HG03095 (cell line): ENCODE data around the gene PLPP4.

ENCODE experiments used
- ATAC-seq: cut with Tn5 transposase; IDR thresholded peaks from one replicate; pipeline ENCODE4 v1.9.1; 2021; ENCODE audit warnings: moderate library complexity; ENCODE audit not compliant: unreplicated experiment

PLPP4 gene

DNA sequence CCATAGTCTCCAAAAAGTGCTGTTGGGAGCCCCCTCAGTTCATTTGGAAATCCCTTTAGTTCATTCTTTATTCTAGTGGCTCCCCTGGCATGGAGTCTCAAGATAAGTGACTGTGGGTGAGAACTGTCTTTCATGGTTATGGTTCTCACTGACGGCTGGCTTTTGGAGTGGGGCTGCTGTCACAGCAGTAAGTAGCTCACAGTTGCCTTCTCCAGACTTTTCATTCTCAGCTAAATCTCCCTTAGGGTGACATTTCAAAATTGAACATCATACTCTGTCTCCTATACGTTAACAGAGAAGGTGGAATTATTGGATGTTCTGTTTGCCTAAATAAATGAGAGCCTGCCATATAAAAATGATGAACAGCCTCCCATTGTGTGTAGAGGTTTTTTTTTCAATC lies 58.7 kb downstream of the PLPP4 start:
- no peak for ATAC-seq

DNA sequence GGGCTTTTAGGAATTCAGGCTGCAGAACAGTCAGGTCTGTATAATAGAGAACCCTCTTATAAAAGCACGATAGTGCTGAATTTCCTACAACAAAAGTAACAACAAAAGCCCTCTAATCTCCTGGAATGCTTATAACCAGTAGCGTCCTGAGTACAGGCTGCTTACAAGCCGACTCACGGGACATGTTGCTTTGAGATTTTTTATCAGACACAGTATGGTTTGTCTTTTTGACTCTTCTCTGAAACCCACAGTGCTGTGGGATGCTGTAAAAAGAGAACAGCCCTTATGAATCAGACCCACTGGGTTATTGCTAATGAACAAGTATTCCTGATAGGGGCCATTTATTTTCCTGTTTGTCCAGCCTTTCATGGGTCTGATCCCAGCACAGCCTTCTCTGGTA lies 59.4 kb downstream of the PLPP4 start:
- ATAC-seq, result no peak

DNA sequence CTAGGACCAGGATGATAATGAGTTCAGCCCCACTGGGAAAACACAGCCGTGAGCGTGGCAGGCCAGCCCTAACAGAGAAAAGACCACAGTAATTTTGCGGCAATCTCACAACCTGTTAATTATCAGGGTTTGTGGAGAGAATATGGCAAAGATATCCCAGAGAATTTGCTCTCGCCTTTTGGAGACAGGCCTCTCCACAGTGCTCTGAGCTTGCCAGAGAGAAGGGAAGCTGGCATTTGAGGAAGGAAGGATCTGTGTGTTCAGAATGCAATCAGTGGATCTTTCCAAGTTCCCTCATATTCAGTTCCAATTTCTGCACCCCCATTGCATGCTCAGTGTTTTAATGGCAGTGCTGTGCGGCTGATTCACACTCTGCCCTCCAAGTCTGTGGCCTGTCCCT lies 60.2 kb downstream of the PLPP4 start:
- no peak for ATAC-seq

DNA sequence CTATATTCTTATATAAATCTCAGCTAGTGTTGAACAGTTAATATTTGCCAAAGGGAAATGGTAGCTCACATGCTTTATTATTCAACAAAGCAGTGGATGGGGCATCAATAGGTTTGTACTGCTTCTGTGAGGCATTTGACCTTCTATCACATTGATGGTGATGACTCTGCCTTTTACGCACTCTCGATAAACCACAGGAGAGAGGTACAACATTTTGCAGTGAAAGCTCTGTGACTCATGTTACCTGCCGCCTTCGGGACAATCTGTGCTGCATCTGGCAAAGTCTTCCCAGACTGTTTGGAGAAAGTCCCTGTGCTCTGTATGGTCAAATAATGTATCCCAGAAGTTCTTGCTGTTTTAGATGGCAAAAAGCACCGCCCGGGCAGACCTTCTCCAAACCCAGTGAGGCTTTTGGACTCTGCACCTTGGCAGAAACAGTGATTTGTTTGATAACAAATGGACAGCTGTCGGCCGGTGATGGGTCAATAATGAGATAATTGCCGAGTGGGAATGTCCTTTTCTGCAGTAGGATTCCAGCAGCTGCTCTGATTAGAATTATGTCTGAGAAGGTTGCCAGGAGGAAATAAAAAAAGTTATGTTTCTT lies 61.0 kb downstream of the PLPP4 start:
- ATAC-seq, result no peak

DNA sequence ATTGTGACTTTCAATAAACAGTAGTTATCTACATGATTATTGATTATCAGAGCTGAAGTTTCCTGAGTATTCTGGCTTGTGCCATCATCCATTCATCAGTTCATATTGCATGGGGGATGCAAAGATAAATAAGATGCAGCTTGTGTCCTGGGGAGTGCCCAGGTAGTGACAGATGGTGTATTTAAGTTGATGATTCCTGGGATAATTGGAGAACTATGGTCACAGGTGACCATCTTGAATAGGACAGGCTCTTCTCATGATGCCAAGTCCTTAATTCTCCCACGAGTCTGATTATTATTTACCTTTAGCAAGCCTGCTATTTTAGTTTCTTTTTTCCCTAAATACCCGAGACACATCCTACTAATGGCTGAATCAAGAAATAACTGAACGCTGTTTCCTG lies 64.9 kb downstream of the PLPP4 start:
- ATAC-seq, result no peak

DNA sequence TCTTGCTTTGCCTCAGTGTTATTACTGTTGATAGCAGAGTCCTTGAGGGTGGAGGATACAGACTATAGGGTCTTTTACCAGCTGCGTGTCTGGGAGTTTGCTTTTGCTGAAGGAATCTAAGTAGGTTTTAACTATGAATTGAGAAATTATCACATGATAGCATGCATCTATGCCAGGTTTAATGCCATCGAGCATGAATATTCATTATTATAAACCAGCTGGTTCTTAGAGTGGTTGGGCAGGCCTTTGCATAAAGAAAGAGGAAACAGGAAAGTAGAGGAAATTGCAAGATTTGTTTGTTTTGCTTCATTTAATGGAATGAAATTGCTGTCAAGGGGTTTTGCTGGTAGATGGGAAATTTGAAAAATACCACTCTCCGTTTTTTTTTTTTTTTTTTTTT lies 70.7 kb downstream of the PLPP4 start:
- no peak for ATAC-seq

DNA sequence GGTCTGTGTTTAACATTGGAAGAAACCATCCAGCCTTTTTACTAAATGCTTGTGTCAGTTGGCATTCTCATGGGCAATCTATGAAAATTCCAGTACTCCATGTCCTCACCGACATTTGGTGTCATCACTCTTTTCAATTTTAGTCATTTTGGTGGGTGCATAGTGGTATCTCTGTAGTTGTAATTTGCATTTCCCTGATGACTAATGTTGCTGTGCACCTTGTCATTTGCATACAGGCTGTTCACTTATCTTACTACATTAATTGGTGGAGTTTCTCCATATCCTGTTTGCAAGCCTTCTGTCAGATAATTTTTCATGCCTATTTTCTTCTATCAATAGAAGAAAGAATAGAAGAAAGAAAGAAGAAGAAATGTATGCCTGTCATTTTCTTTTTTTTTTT lies 73.7 kb downstream of the PLPP4 start:
- ATAC-seq, result no peak

DNA sequence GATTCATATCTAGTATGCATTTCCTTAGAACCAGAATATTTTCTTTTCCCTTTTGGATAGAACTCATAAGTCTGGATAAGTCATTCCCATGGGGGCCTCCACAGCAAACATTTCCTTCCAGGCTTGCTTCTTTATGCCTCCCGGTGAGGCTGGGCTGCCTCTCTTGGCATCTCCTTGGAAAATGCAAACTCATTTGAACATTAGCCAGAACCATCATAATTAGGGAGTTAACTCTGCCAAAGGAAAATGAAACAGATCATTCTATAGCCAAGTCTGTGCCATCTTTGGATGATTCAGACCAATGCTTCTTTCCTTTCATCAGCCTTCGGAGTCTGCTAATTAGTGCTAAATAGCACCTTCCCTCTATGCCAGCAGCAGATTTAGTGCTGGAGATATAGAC lies 81.1 kb downstream of the PLPP4 start:
- no peak for ATAC-seq

DNA sequence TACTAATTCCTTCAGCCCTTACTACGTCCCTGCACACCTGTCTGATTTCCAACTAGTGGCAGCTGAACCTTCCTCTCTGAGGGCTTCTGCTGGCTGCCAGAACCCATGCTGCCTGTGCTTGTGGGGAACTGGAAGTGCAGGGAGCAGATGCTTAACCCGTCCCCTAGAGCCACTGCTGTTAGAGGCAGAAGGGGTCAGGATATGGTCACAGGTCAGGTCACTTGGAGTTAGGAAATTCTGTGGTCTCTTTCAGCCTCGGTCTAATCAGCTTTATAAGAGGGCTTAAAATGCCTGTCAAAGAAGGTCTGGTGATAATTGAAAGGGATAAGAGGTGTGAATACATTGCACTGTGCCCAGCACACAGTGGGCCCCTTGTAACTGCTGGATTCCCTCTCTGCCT lies 82.0 kb downstream of the PLPP4 start:
- ATAC-seq, result no peak

DNA sequence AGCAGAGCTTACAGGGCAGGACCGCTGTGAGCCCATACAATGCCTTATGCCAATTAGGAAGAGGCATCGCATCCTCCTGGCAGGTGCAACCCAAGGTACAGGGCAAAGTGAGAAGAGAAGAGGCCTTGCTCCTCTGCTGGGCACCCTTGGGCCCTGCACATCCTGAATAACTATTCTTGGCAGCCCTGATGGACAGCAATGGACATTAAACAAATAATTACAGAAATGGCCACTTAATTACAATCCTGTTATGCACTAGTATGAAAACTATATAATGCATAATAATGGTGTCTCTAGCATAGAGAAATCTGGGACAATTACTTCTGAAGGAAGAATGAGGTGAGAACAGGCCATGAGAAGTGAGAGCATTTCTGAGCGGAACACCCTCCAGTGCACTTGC lies 83.5 kb downstream of the PLPP4 start:
- ATAC-seq, result no peak

DNA sequence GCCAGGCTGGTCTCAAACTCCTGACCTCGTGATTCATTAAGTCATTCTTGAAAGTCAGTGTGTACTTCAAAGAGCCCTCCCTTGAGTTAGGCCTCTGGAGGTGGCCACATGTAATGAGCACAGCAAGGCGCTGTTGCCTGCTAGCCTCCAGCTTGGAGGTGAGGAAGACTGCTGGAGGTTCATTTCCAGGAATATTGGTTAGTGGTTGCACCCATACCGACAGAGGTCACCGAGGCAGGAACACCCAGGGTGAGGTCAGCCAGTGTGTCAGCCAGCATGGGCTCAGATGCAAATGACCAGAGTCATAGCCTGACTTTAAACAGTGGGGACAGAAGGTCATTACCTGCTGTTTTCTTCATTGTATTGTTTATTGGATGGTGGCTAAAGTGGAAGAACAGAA lies 85.0 kb downstream of the PLPP4 start:
- ATAC-seq, result no peak

DNA sequence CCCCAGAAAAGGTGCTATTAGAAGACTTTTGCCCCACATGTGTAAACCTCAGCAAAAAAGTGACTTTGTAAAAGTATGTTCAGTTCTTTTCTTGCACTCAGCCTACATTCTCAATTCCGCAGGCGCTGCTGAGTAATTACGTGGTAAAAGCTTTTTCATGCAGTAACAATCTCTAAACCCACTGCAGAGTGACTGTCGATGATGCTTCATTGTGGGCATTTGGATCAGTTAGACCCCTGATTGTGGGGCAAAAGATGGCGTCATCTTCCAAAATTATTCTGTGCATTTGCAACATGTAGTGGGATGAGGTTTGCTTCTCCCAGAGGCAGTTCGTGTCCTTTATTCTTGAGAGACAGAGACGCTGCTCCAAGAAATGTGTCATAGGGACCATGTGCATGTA lies 85.6 kb downstream of the PLPP4 start:
- no peak for ATAC-seq

DNA sequence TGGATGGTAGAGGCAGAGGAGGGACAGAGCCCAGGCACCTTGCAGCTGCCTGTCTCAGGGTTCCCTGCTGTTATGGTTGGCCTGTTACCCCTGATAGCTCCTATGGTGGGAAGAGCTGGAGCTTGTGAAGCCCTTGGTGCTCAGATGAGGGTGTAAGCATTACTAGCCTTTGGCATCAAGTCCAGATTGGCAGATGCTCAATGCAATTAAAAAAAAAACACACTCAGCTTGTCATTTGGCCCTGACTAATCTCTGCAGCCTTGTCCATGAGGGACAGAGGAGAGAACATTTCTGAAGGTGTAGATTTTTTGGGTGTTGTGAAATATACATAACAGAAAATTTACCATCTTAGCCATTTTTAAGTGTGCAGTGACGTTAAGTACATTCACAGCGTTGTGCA lies 86.3 kb downstream of the PLPP4 start:
- ATAC-seq, result no peak

DNA sequence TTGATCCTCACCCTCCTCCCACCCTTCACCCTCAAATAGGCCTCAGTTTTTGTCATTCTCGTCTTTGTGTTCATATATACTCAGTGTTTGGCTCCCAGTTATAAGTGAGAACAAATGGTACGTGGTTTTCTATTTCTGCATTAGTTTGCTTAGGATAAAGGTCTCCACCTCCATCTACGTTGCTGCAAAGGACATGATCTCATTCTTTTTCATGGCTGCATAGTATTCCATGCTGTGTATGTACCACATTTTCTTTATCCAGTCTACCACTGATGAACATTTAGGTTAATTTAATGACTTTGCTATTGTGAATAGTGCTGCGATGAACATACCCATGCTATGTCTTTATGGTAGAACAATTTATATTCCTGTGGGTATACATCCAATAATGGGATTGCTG lies 91.2 kb downstream of the PLPP4 start:
- no peak for ATAC-seq

DNA sequence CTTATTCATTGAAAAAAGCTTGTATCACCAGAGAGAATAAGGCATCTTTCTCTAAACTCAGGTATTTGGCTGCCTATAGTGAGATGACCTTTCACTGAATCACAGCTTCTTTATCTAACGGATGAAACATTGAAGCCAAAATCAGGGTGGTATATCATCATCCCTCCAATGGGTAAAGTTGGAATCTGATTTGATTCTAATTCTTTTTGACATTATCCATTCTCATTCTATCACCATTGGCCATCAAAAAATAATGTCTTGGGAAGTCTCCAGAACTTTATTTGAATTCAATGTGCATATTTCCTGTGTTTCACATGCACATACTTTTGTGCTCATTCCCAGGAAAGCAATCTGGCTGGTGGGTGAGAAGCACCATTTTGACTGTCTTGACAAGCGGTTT lies 95.2 kb downstream of the PLPP4 start:
- ATAC-seq, result no peak

DNA sequence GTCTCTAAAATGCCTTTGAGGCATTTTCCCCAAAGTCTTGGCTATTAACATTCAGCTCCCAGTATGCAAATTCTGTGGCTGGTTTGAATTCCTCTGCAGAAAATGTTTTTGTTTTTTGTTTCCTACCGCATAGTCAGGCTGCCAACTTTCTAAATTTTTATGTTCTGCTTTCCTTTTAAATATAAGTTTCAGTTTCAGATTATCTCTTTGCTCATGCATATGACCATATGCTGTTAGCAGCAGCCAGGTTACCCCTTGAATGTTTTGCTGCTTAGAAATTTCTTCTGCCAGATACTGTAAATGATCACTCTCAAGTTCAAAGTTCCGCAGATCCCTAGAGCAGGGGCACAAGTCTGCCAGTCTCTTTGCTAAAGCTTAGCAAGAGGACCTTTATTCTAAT lies 96.9 kb downstream of the PLPP4 start:
- no peak for ATAC-seq

DNA sequence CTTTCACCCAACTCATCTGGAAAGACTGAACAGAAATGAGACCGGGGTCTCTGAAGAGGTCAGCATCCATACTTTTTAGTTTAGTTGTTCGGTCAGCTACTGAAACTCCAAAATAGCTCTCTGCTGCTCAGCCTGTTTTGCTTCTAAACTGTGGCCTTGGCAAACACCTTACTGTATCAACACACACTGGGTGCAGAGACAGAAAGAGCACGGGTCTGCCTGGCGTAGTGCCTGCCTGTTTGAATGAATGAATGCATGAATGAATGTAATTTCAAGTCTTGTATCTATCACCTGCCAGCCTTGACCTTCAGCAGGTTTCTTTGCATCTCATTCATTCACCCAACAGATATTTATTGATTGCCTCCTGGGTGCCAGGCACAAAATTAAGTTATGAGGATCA lies 98.4 kb downstream of the PLPP4 start:
- ATAC-seq, result no peak

DNA sequence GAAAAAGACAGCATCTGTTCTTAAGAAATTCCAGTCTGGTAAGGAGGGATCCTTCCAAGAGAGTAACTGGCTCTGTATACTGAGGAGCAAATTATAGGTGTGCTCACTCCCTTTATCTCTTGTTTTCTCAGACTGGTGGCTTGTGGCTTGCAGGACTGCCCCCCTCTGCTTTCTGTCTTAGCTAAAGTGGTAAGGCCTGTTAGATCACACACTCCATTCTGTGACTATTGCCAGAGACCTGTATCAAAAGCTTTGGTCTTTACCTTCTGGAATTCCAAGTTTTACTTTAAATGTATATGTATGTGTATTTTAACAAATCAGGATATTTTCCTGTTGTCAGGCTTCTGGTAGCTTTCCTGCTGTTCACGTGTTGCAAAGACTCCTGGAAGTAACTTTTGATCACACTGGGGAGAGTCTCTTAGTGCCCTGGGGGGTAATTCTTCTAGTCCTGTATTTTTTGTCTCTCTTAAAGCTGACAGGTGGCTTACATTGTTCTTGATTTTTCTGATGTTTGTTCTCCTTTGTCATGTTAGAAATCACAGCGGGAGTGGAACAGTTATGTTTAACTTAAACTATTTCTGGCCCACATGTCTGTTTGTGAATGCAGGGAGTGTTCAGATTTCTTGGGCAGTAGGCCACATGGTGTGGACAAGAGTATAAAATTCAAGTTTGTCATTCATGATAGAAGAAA lies 99.0 kb downstream of the PLPP4 start:
- no peak for ATAC-seq

DNA sequence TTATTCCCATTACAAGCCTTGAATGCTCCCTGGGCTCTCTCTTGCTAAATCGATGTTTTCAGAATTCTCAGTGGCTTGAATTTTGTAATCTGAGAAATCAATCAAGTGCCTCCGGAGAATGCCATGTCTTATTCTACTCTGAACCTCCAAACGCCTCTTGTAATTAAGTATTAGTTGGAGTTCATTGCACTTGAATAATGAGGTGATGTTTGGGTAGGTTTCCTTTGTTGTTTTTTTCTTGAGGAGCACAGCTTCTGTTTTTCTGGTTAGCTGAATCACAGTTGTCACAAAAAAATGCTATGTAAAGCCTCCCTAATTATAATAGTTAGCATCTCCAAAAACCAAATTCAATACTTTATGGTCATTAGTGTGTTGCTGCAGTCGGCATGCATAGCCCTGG lies 100.3 kb downstream of the PLPP4 start:
- no peak for ATAC-seq

DNA sequence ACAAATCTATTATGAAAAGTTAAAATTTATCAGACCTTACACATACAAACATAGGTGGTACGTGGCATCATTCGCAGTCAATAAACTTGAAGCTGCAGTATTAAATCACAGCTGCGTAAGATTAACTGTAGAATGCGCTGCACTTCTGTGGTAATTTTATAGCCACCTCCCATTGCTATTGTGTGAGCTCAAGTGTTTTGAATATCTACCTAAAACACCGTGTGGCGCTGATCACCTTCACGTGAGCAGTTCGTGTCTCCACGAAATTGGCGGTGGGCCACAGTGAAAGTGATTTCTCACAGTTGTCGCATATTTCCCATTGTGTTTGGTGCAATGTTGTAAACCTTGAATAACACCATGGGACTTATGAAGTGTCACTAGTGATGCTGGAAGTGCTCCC lies 102.8 kb downstream of the PLPP4 start:
- no peak for ATAC-seq

DNA sequence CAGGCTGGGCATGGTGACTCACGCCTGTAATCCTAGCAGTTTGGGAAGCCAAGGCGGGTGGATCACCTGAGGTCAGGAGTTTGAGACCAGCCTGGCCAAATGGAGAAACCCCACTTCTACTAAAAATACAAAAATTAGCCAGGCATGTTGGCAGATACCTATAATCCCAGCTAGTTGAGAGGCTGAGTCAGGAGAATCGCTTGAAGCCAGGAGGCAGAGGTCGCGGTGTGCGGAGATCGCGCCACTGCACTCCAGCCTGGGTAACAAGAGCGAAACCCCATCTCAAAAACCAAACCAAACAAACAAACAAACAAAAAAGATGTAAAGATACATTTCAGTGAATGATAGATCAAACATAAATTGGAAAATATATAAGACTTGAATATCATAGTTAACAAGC lies 105.9 kb downstream of the PLPP4 start:
- no peak for ATAC-seq

DNA sequence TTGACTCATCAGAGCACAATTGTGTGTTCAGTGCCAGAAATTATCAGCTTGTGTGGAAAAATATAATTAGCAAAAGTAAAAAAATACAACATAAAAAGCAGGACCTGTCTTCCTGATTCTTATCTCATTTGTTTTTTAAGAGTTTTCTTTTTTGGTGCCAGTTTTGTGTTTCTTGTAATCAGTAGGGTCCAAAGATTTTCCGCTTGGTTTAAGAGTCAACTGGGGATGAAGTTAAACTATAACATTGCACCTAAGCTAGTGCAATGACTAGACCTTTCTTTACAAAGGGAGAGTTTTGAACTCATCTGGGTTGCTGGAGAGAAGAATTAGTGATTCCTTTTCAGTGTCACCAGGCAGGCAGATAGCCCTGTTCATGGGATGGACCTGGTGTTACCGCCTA lies 113.4 kb downstream of the PLPP4 start:
- ATAC-seq, result no peak

DNA sequence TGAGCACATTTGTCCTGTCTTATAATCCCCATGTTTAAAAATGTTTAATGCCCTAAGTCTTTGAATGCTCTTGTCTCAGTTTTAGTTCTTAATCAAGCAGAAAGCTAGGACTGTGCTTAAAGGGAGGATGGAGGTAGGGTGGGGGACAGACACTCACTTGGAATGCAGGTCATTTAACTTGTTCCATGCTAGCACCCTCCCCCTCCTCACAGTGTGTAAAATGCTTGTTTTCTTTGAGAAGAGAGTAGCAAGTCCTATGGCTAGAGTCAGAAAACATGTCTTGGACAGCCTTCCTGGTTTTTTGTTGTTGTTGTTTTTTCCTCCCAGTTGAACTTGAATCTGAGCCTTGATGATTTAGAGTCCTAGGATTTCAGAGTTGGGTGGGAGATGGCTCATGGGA lies 114.2 kb downstream of the PLPP4 start:
- no peak for ATAC-seq
